ENCODE results near the gene MORN1. TPM values are rescaled to one million over a fixed set of nuclear protein-coding genes. Genes with fewer than 3 reads are reported as not detected.

The MORN1 gene
- total and polyA plus RNA-seq, 8 donors, result 4.7 to 9.3 (median 5.3) TPM

DNA sequence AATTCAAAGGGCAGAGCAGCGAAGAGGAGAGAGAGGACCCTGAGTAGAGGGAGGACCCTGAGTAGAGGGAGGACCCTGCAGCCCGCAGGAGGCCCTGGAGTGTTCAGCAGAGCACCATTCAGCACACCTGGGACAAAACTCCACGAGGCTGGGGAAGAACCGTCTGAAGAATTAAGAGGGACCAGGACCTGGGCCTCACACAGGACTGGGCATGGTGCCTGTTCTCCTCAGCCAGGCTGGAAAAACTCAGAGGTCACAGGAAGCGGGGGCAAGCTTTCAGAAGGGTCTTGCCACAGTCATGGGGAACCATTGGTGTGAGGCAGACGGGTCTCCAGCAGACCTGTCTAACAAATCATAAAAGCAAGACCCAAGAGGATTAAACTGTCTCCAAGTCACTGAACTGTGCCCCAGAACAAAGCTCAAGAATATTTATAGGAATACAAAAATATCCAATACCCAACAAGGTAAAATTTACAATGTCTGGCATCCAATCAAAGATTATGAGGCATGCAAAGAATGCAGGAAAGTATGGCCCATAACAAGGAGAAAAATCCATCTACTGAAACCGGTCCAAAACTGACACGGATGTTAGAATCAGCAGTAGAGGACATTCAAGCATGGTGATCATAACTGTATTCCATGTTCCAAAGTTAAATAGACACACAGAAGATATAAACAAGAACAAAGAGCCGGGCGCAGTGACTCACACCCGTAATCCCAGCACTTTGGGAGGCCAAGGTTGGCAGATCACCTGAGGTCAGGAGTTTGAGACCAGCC is 30.6 kb downstream of the MORN1 start:
- TF ChIP-seq, protein P1, sequence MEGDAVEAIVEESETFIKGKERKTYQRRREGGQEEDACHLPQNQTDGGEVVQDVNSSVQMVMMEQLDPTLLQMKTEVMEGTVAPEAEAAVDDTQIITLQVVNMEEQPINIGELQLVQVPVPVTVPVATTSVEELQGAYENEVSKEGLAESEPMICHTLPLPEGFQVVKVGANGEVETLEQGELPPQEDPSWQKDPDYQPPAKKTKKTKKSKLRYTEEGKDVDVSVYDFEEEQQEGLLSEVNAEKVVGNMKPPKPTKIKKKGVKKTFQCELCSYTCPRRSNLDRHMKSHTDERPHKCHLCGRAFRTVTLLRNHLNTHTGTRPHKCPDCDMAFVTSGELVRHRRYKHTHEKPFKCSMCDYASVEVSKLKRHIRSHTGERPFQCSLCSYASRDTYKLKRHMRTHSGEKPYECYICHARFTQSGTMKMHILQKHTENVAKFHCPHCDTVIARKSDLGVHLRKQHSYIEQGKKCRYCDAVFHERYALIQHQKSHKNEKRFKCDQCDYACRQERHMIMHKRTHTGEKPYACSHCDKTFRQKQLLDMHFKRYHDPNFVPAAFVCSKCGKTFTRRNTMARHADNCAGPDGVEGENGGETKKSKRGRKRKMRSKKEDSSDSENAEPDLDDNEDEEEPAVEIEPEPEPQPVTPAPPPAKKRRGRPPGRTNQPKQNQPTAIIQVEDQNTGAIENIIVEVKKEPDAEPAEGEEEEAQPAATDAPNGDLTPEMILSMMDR (IDR thresholded peaks at IDR 0.05), result no peak
- ATAC-seq, result peak in 2 of 4 donors; percentile 50 to 51
- Histone ChIP-seq H3K4me3 (no peak overlapping the region), H3K36me3 (no peaks in the 10 kb centered on the region), H3K27ac (no peak overlapping the region), H3K9me3 (no peaks in the 10 kb centered on the region), H3K4me1 (no peaks in the 10 kb centered on the region), H3K27me3 (no peaks in the 10 kb centered on the region)
- 66 to 67% methylated on average over 11 of the region's 11 CpGs for WGBS, 2 donors
- intact Hi-C loops (cut with DNase I), result no loop called here
- no peak for DNase-seq
- FAIRE-seq, result no peak

GRCh38 chr1:2358651-2359640 is 32.4 kb downstream of the MORN1 start:
- no peak for ATAC-seq
- intact Hi-C loops (cut with DNase I), result no loop called here
- Histone ChIP-seq H3K9me3 (no peaks in the 10 kb centered on the region), H3K27ac (no peak overlapping the region), H3K27me3 (no peaks in the 10 kb centered on the region), H3K4me1 (no peaks in the 10 kb centered on the region), H3K4me3 (no peak overlapping the region), H3K36me3 (no peaks in the 10 kb centered on the region)
- DNase-seq, result peak in 3 of 6 donors; percentile 23 to 56 (median 43)
- TF ChIP-seq, protein P1 (IDR thresholded peaks at IDR 0.05), result no peak
- 90 to 91% methylated on average over 24 of the region's 24 CpGs for WGBS, 2 donors
- no peak for FAIRE-seq

DNA sequence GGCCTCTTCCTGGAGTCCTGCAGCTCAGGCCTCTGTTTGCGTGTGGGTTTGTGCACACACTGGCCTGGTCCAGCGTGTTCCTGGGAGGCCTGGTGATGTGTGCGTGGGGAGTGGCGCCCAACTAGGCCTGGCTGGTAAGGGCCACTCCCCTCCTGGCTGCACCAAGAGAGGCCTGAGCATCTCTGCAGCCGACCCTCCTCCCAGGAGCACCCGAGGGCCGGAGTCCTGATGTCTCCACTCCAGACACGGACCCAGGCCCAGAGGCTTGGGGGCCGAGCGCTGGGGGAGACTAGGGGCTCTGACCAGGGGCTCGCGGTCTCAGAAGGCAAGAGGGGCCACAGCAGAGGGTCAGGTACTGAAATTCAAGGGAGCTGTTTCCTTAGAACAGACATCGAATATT is 33.3 kb downstream of the MORN1 start:
- Histone ChIP-seq H3K4me1 (no peaks in the 10 kb centered on the region), H3K4me3 (no peak overlapping the region), H3K27ac (no peak overlapping the region), H3K9me3 (no peaks in the 10 kb centered on the region), H3K36me3 (no peaks in the 10 kb centered on the region), H3K27me3 (no peaks in the 10 kb centered on the region)
- FAIRE-seq (no peak), ATAC-seq (no peak), DNase-seq (peak in 3 of 6 donors; percentile 12 to 45 (median 24))
- intact Hi-C loops (cut with DNase I), result no loop called here
- TF ChIP-seq, protein P1 (IDR thresholded peaks at IDR 0.05), result no peak
- WGBS, 2 donors, result 85 to 87% methylated on average over 13 of the region's 13 CpGs

GRCh38 chr1:2356911-2357845 is 34.2 kb downstream of the MORN1 start:
- ATAC-seq (no peak), FAIRE-seq (no peak), DNase-seq (peak in 3 of 6 donors; percentile 14 to 55 (median 43))
- Histone ChIP-seq H3K4me3 (no peak overlapping the region), H3K36me3 (no peaks in the 10 kb centered on the region), H3K9me3 (no peaks in the 10 kb centered on the region), H3K27me3 (no peaks in the 10 kb centered on the region), H3K27ac (no peak overlapping the region), H3K4me1 (no peaks in the 10 kb centered on the region)
- TF ChIP-seq, protein P1 (IDR thresholded peaks at IDR 0.05), result no peak
- intact Hi-C loops (cut with DNase I), result no loop called here
- 84% methylated on average over 32 to 37 of the region's 37 CpGs for WGBS, 2 donors

All from pancreas (tissue), 10 donors.